ENCODE measurements around the gene GAN. TPM values are rescaled to one million over a fixed set of nuclear protein-coding genes. Genes with fewer than 3 reads are reported as not detected.

The GAN gene
- total and polyA plus RNA-seq, 2 donors (not counting 1 experiment from before 2014, with no cell fraction given), result 3.3 to 5.1 TPM

GRCh38 chr16:81360135-81360534 lies 45.4 kb downstream of the GAN start:
- no peak overlapping the region for H3K9ac ChIP-seq (ENCODE audit: insufficient read depth, low read length)
- H4K20me1 ChIP-seq (ENCODE audit: control insufficient read depth, extremely low read depth, insufficient read depth, low read length), result no peaks in the 10 kb centered on the region
- no peaks in the 10 kb centered on the region for H3K27me3 ChIP-seq (ENCODE audit: control insufficient read depth, insufficient read depth, low read length)
- H3K9me3 ChIP-seq (ENCODE audit: control insufficient read depth, insufficient read depth, low read depth, low read length), result no peaks in the 10 kb centered on the region
- no peak overlapping the region for H3K4me2 ChIP-seq (ENCODE audit: extremely low read depth, insufficient read depth, low read length)
- H3K4me3 ChIP-seq (replicated peaks in 1 of 4; ENCODE audit: control extremely low read depth in 1 of 4, insufficient read depth in 1 of 4, low read depth in 3 of 4, low read length in 4 of 4), result no peak overlapping the region
- TF ChIP-seq EZH2 (IDR thresholded peaks at IDR 0.05; ENCODE audit: low read length, missing control alignments), result no peak
- TF ChIP-seq CTCF (conservative IDR thresholded peaks at IDR 0.05 in 1 of 2, IDR thresholded peaks at IDR 0.05 in 1 of 2; ENCODE audit: low read depth in 1 of 2, low read length in 2 of 2), result no peak
- peaks cover 3% of the 10 kb centered on the region for H3K36me3 ChIP-seq (ENCODE audit: control insufficient read depth, insufficient read depth, low read length)
- no peak overlapping the region for H3K27ac ChIP-seq (ENCODE audit: insufficient read depth, low read length)
- H3K79me2 ChIP-seq (ENCODE audit: control insufficient read depth, insufficient read depth, low read length), result no peaks in the 10 kb centered on the region
- H2AFZ ChIP-seq (ENCODE audit: low read length), result no peak overlapping the region
- DNase-seq (ENCODE audit: low read depth in 2 of 2), result no peak
- no peaks in the 10 kb centered on the region for H3K4me1 ChIP-seq (ENCODE audit: control insufficient read depth, extremely low read depth, insufficient read depth, low read length)

- Histone ChIP-seq H3K9ac (ENCODE audit: insufficient read depth, low read length) (no peak overlapping the region), H3K36me3 (ENCODE audit: control insufficient read depth, insufficient read depth, low read length) (peaks cover 4% of the 10 kb centered on the region), H3K4me3 (replicated peaks in 1 of 4; ENCODE audit: control extremely low read depth in 1 of 4, insufficient read depth in 1 of 4, low read depth in 3 of 4, low read length in 4 of 4) (no peak overlapping the region), H3K27ac (ENCODE audit: insufficient read depth, low read length) (no peak overlapping the region), H3K27me3 (ENCODE audit: control insufficient read depth, insufficient read depth, low read length) (no peaks in the 10 kb centered on the region), H4K20me1 (ENCODE audit: control insufficient read depth, extremely low read depth, insufficient read depth, low read length) (no peaks in the 10 kb centered on the region), H2AFZ (ENCODE audit: low read length) (no peak overlapping the region), H3K9me3 (ENCODE audit: control insufficient read depth, insufficient read depth, low read depth, low read length) (no peaks in the 10 kb centered on the region), H3K79me2 (ENCODE audit: control insufficient read depth, insufficient read depth, low read length) (no peaks in the 10 kb centered on the region), H3K4me1 (ENCODE audit: control insufficient read depth, extremely low read depth, insufficient read depth, low read length) (no peaks in the 10 kb centered on the region), H3K4me2 (ENCODE audit: extremely low read depth, insufficient read depth, low read length) (no peak overlapping the region)
- no peak for TF ChIP-seq EZH2 (IDR thresholded peaks at IDR 0.05; ENCODE audit: low read length, missing control alignments)
- no peak for TF ChIP-seq CTCF (conservative IDR thresholded peaks at IDR 0.05 in 1 of 2, IDR thresholded peaks at IDR 0.05 in 1 of 2; ENCODE audit: low read depth in 1 of 2, low read length in 2 of 2)
- DNase-seq (ENCODE audit: low read depth in 2 of 2), result no peak
Measured at GRCh38 chr16:81365731-81366130, 51.0 kb downstream of the GAN start.

- Histone ChIP-seq H3K4me3 (replicated peaks in 1 of 4; ENCODE audit: control extremely low read depth in 1 of 4, insufficient read depth in 1 of 4, low read depth in 3 of 4, low read length in 4 of 4) (no peak overlapping the region), H3K36me3 (ENCODE audit: control insufficient read depth, insufficient read depth, low read length) (peaks cover 4% of the 10 kb centered on the region), H3K9ac (ENCODE audit: insufficient read depth, low read length) (no peak overlapping the region), H3K79me2 (ENCODE audit: control insufficient read depth, insufficient read depth, low read length) (no peaks in the 10 kb centered on the region), H2AFZ (ENCODE audit: low read length) (no peak overlapping the region), H3K27me3 (ENCODE audit: control insufficient read depth, insufficient read depth, low read length) (no peaks in the 10 kb centered on the region), H3K27ac (ENCODE audit: insufficient read depth, low read length) (no peak overlapping the region), H3K9me3 (ENCODE audit: control insufficient read depth, insufficient read depth, low read depth, low read length) (no peaks in the 10 kb centered on the region), H3K4me1 (ENCODE audit: control insufficient read depth, extremely low read depth, insufficient read depth, low read length) (no peaks in the 10 kb centered on the region), H4K20me1 (ENCODE audit: control insufficient read depth, extremely low read depth, insufficient read depth, low read length) (no peaks in the 10 kb centered on the region), H3K4me2 (ENCODE audit: extremely low read depth, insufficient read depth, low read length) (no peak overlapping the region)
- DNase-seq (ENCODE audit: low read depth in 2 of 2), result peak; percentile 26 to 64
- TF ChIP-seq EZH2 (IDR thresholded peaks at IDR 0.05; ENCODE audit: low read length, missing control alignments) (no peak), CTCF (conservative IDR thresholded peaks at IDR 0.05 in 1 of 2, IDR thresholded peaks at IDR 0.05 in 1 of 2; ENCODE audit: low read depth in 1 of 2, low read length in 2 of 2) (peak; percentile 48 to 55)
Measured at GRCh38 chr16:81366316-81366932, 51.7 kb downstream of the GAN start.

All from fibroblast of lung (primary cell).